G401.6 (cell line): ENCODE data around the gene SUGCT.
"Not testable (repeated sequence)": the region's sequence is repeated elsewhere in the genome, so short reads cannot be mapped to it uniquely, and the experiment has no call there.

Experiments used
- FAIRE-seq: peaks from 2 replicates; lab custom pipeline; 2012; peaks lifted over from hg19 to GRCh38; lab: Jason Lieb, UNC

SUGCT gene

GRCh38 chr7:40134428-40135316 is at the start of gene SUGCT, which contains the start of gene MPLKIP:
Gene SUGCT, plus strand, starts transcription at chr7:40135005.
Gene MPLKIP, minus strand, starts transcription at chr7:40134622. Its CDS starts 55 bp downstream, at chr7:40134567.
- no peak for FAIRE-seq

- no peak for FAIRE-seq
These were observed 42.6 kb upstream of the SUGCT start for GRCh38 chr7:40092182-40092581.

GRCh38 chr7:40093631-40094350 is 41.0 kb upstream of the SUGCT start:
- FAIRE-seq = no peak

GRCh38 chr7:40095230-40095629 is 39.6 kb upstream of the SUGCT start:
- no peak for FAIRE-seq

GRCh38 chr7:40095695-40096327 is 39.0 kb upstream of the SUGCT start:
- FAIRE-seq = no peak

GRCh38 chr7:40097728-40098127 is 37.1 kb upstream of the SUGCT start:
- no peak for FAIRE-seq

GRCh38 chr7:40098810-40099209 is 36.0 kb upstream of the SUGCT start:
- FAIRE-seq = peak; percentile 58

GRCh38 chr7:40099837-40100236 is 35.0 kb upstream of the SUGCT start:
- no peak for FAIRE-seq

- FAIRE-seq = no peak
These were observed 33.6 kb upstream of the SUGCT start for GRCh38 chr7:40101201-40101600.

GRCh38 chr7:40102897-40103296 is 31.9 kb upstream of the SUGCT start:
- no peak for FAIRE-seq

GRCh38 chr7:40105879-40106473 is 28.8 kb upstream of the SUGCT start:
- no peak for FAIRE-seq

GRCh38 chr7:40115936-40116335 is 18.9 kb upstream of the SUGCT start:
- FAIRE-seq = no peak

GRCh38 chr7:40117199-40117598 is 17.6 kb upstream of the SUGCT start:
- FAIRE-seq = not testable (repeated sequence)

GRCh38 chr7:40118201-40118600 is 16.6 kb upstream of the SUGCT start:
- not testable (repeated sequence) for FAIRE-seq

GRCh38 chr7:40120020-40120419 is 14.8 kb upstream of the SUGCT start:
- no peak for FAIRE-seq

GRCh38 chr7:40122100-40122939 is 12.5 kb upstream of the SUGCT start:
- not testable (repeated sequence) for FAIRE-seq

GRCh38 chr7:40122940-40123254 is 11.9 kb upstream of the SUGCT start:
- no peak for FAIRE-seq

- no peak for FAIRE-seq
These were observed 1.0 kb upstream of the SUGCT start for GRCh38 chr7:40133561-40134427.

GRCh38 chr7:40135317-40135610 is 459 bp downstream of the SUGCT start:
- no peak for FAIRE-seq

GRCh38 chr7:40137563-40137962 is 2.8 kb downstream of the SUGCT start:
- no peak for FAIRE-seq

GRCh38 chr7:40138973-40139372 is 4.2 kb downstream of the SUGCT start:
- FAIRE-seq = no peak
